ENCODE results near the gene CLEC4D.

DNA sequence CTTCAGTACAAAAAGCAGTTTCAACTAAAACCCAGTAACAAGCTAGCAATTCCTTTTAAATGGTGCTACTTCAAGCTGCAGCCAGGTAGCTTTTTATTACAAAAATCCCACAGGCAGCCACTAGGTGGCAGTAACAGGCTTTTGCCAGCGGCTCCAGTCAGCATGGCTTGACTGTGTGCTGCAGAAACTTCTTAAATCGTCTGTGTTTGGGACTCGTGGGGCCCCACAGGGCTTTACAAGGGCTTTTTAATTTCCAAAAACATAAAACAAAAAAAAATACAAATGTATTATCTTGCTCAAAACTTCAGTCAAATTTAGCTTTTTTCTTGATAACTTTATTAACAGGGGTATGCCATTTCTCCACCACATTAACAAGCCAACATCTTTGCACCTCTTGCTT is 31.0 kb downstream of the CLEC4D start:
- TF ChIP-seq EZH2 (IDR thresholded peaks at IDR 0.05; ENCODE audit: insufficient read depth, poor library complexity, severe bottlenecking) (no peak), EZH2phosphoT487 (IDR thresholded peaks at IDR 0.05; ENCODE audit: insufficient read depth, low read depth) (no peak)

Data from GM23248 (cell line).